Retinal pigment epithelial cell (primary cell): ENCODE data around the gene LPCAT1.
"Not testable (repeated sequence)": the region's sequence is repeated elsewhere in the genome, so short reads cannot be mapped to it uniquely, and the experiment has no call there.

Experiments
- DNase-seq: peaks from one replicate; pipeline ENCODE4 v3.0.0-alpha.2; 2010; ENCODE audit warnings: low read depth
- H3K4me3 ChIP-seq: 2 replicates; pipeline ENCODE4 v1.5.1; 2011; ENCODE audit warnings: mild to moderate bottlenecking, low read length, control low read depth, moderate library complexity
- CTCF ChIP-seq: conservative IDR thresholded peaks from 2 replicates; pipeline ENCODE4 v1.5.1; 2011; ENCODE audit warnings: low read depth, low read length, control low read depth, inconsistent platforms

Gene LPCAT1

GRCh38 chr5:1542781-1543180, 19.0 kb upstream of the LPCAT1 start:
- no peak overlapping the region for H3K4me3 ChIP-seq
- no peak for TF ChIP-seq CTCF
- no peak for DNase-seq

- no peak overlapping the region for H3K4me3 ChIP-seq
- TF ChIP-seq CTCF: no peak
- DNase-seq: no peak
Measured at GRCh38 chr5:1541702-1542400, 18.1 kb upstream of the LPCAT1 start.

GRCh38 chr5:1540831-1541701, 17.3 kb upstream of the LPCAT1 start:
- DNase-seq: no peak
- H3K4me3 ChIP-seq: no peak overlapping the region
- TF ChIP-seq CTCF: no peak

- H3K4me3 ChIP-seq: no peak overlapping the region
- no peak for DNase-seq
- peak; percentile 3 for TF ChIP-seq CTCF
Measured at GRCh38 chr5:1540166-1540565, 16.4 kb upstream of the LPCAT1 start.

GRCh38 chr5:1539393-1540161, 15.8 kb upstream of the LPCAT1 start:
- not testable (repeated sequence) for DNase-seq, H3K4me3 ChIP-seq

GRCh38 chr5:1538741-1539392, 15.1 kb upstream of the LPCAT1 start:
- no peak for TF ChIP-seq CTCF
- H3K4me3 ChIP-seq: no peak overlapping the region
- no peak for DNase-seq

GRCh38 chr5:1538276-1538675, 14.5 kb upstream of the LPCAT1 start:
- H3K4me3 ChIP-seq: no peak overlapping the region
- no peak for TF ChIP-seq CTCF
- DNase-seq: no peak
